H1 (cell line): ENCODE results near the gene DPRX. TPM values are rescaled to one million over a fixed set of nuclear protein-coding genes. Genes with fewer than 3 reads are reported as not detected.
A peak's percentile ranks its signal among the peaks of the same experiment; 100 is the strongest.

Experiments used
- CTCF ChIA-PET: fragments of 300-600 bp; sonication (Branson Sonifier 250); formaldehyde crosslinking; loops from one replicate; lab custom pipeline; 2021; ENCODE audit not compliant: partially characterized antibody; lab: Charles Lee
- POLR2A ChIA-PET: fragments of 300-600 bp; sonication (Branson Sonifier 250); formaldehyde crosslinking; loops from one replicate; lab custom pipeline; 2021; ENCODE audit warnings: inconsistent platforms; ENCODE audit not compliant: partially characterized antibody; lab: Charles Lee
- DNase-seq, 2 experiments: peaks; one replicate each; pipeline versions ENCODE4 v3.0.0 to v3.0.0-alpha.2; 2010 to 2022; ENCODE audit warnings: low spot score in 2 of 2, low read depth in 1 of 2, mixed read lengths in 1 of 2
- FAIRE-seq: peaks from 2 replicates; lab custom pipeline; 2011; peaks lifted over from hg19 to GRCh38; lab: Jason Lieb, UNC
- H2AFZ ChIP-seq: 2 replicates; pipeline ENCODE4 v1.8.1; 2012; ENCODE audit warnings: low read length, inconsistent platforms
- H2AK5ac ChIP-seq: 2 replicates; pipeline ENCODE4 v1.6.1; 2013; ENCODE audit warnings: low read depth, low read length
- H2BK120ac ChIP-seq: replicated peaks from 2 replicates; pipeline ENCODE3; 2013; ENCODE audit warnings: low read depth, low read length, inconsistent platforms
- H2BK12ac ChIP-seq: 2 replicates; pipeline ENCODE4 v1.6.1; 2013; ENCODE audit warnings: low read depth, low read length
- H2BK15ac ChIP-seq: 2 replicates; pipeline ENCODE4 v1.6.1; 2013; ENCODE audit warnings: low read length
- H2BK20ac ChIP-seq: 2 replicates; pipeline ENCODE4 v1.6.1; 2013; ENCODE audit warnings: low read length
- H2BK5ac ChIP-seq: 2 replicates; pipeline ENCODE4 v1.6.1; 2013; ENCODE audit warnings: low read depth, low read length
- H3K14ac ChIP-seq: 2 replicates; pipeline ENCODE4 v1.6.1; 2013; ENCODE audit warnings: inconsistent platforms; ENCODE audit not compliant: insufficient read length
- H3K18ac ChIP-seq: 2 replicates; pipeline ENCODE4 v1.6.1; 2013; ENCODE audit warnings: low read length; ENCODE audit errors: extremely low read depth
- H3K23ac ChIP-seq: 2 replicates; pipeline ENCODE4 v1.6.1; 2013; ENCODE audit warnings: inconsistent platforms; ENCODE audit not compliant: insufficient read length
- H3K23me2 ChIP-seq: 2 replicates; pipeline ENCODE4 v1.6.1; 2013; ENCODE audit warnings: low read depth, low read length
- H3K27ac ChIP-seq: 2 replicates; pipeline ENCODE4 v1.6.1; 2011; ENCODE audit warnings: low read depth, low read length, inconsistent platforms
- H3K27me3 ChIP-seq, 4 experiments: replicated peaks in 1 of 4; 1 replicate in 1 of 4; 2 replicates in 3 of 4; pipeline versions ENCODE4 v1.6.1 to v1.8.1; 2011 to 2013; ENCODE audit warnings: low read length in 3 of 4, mild to moderate bottlenecking in 3 of 4, inconsistent platforms in 2 of 4, mixed read lengths in 2 of 4, moderate library complexity in 1 of 4; ENCODE audit not compliant: control insufficient read depth in 3 of 4, insufficient read depth in 3 of 4; ENCODE audit errors: extremely low read depth in 1 of 4
- H3K36me3 ChIP-seq, 4 experiments: 2 replicates each; pipeline versions ENCODE4 v1.6.1 to v1.8.1; 2011 to 2013; ENCODE audit warnings: mild to moderate bottlenecking in 4 of 4, low read length in 3 of 4, moderate library complexity in 2 of 4, control low read depth in 1 of 4, inconsistent platforms in 1 of 4; ENCODE audit not compliant: insufficient read depth in 4 of 4, control insufficient read depth in 2 of 4
- H3K4ac ChIP-seq: replicated peaks from 2 replicates; pipeline ENCODE3; 2013; ENCODE audit warnings: low read length, low read depth, mixed read lengths, inconsistent platforms; ENCODE audit not compliant: insufficient read length
- H3K4me1 ChIP-seq, 4 experiments: replicated peaks in 1 of 4; 1 replicate in 1 of 4; 2 replicates in 3 of 4; pipeline versions ENCODE4 v1.6.1 to v1.8.1; 2011 to 2013; ENCODE audit warnings: low read length in 3 of 4, inconsistent platforms in 2 of 4, mixed read lengths in 1 of 4; ENCODE audit not compliant: insufficient read depth in 4 of 4, control insufficient read depth in 3 of 4
- H3K4me2 ChIP-seq, 2 experiments: 2 replicates each; pipeline versions ENCODE4 v1.6.1 to v1.8.1; 2011 to 2013; ENCODE audit warnings: low read depth in 2 of 2, low read length in 2 of 2, control low read depth in 1 of 2, inconsistent platforms in 1 of 2, mild to moderate bottlenecking in 1 of 2; ENCODE audit not compliant: insufficient read depth in 1 of 2
- H3K4me3 ChIP-seq, 4 experiments: fragments of 200-600, 300-600 bp in 1 of 4; sonication (generic), shearing (Covaris generic), sonication (Bioruptor Twin) in 1 of 4; 2 replicates each; pipeline versions ENCODE4 v1.5.1 to v1.8.1; 2011 to 2016; ENCODE audit warnings: low read length in 4 of 4, low read depth in 3 of 4, control low read depth in 2 of 4, inconsistent platforms in 2 of 4, mild to moderate bottlenecking in 2 of 4, mixed read lengths in 1 of 4, moderate library complexity in 1 of 4; ENCODE audit not compliant: insufficient read depth in 2 of 4; ENCODE audit errors: extremely low read depth in 1 of 4
- H3K56ac ChIP-seq: replicated peaks from 2 replicates; pipeline ENCODE3; 2013; ENCODE audit warnings: low read depth, mild to moderate bottlenecking, mixed read lengths, low read length, inconsistent platforms; ENCODE audit not compliant: insufficient read length
- H3K79me1 ChIP-seq: 2 replicates; pipeline ENCODE4 v1.6.1; 2013; ENCODE audit warnings: low read depth, low read length, control low read depth
- H3K79me2 ChIP-seq, 2 experiments: 2 replicates each; pipeline versions ENCODE4 v1.6.1 to v1.8.1; 2012 to 2013; ENCODE audit warnings: low read length in 2 of 2, mild to moderate bottlenecking in 2 of 2, inconsistent platforms in 1 of 2; ENCODE audit not compliant: insufficient read depth in 2 of 2, control insufficient read depth in 1 of 2
- H3K9ac ChIP-seq, 4 experiments: replicated peaks in 1 of 4; 1 replicate in 1 of 4; 2 replicates in 3 of 4; pipeline versions ENCODE4 v1.6.1 to v1.8.1; 2011 to 2013; ENCODE audit warnings: low read depth in 3 of 4, low read length in 3 of 4, control low read depth in 2 of 4, mild to moderate bottlenecking in 2 of 4, moderate library complexity in 2 of 4, inconsistent platforms in 1 of 4; ENCODE audit errors: extremely low read depth in 1 of 4
- H3K9me3 ChIP-seq, 2 experiments: 2 replicates each; pipeline versions ENCODE4 v1.6.1 to v1.8.1; 2012 to 2013; ENCODE audit warnings: mild to moderate bottlenecking in 2 of 2, moderate library complexity in 2 of 2, control low read depth in 1 of 2, inconsistent platforms in 1 of 2, low read depth in 1 of 2, low read length in 1 of 2, mixed read lengths in 1 of 2; ENCODE audit not compliant: insufficient read depth in 2 of 2
- H4K20me1 ChIP-seq, 2 experiments: replicated peaks in 1 of 2; 2 replicates each; pipeline versions ENCODE3 to v1.8.1; 2011 to 2013; ENCODE audit warnings: inconsistent platforms in 2 of 2, low read length in 2 of 2, mild to moderate bottlenecking in 1 of 2; ENCODE audit not compliant: insufficient read depth in 2 of 2, control insufficient read depth in 1 of 2
- H4K5ac ChIP-seq: 2 replicates; pipeline ENCODE4 v1.6.1; 2013; ENCODE audit warnings: low read length, low read depth, mixed read lengths, inconsistent platforms; ENCODE audit not compliant: insufficient read length
- H4K8ac ChIP-seq: 2 replicates; pipeline ENCODE4 v1.8.0; 2013; ENCODE audit warnings: mild to moderate bottlenecking, moderate library complexity, low read length, inconsistent platforms; ENCODE audit not compliant: insufficient read depth; ENCODE audit errors: extremely low read depth
- H4K91ac ChIP-seq: replicated peaks from 2 replicates; pipeline ENCODE3; 2013; ENCODE audit warnings: low read length, mixed read lengths, inconsistent platforms; ENCODE audit not compliant: insufficient read length
- ASH2L ChIP-seq: fragments of 200-600, 300-600 bp; sonication (generic); IDR thresholded peaks from one replicate; pipeline ENCODE4 v1.7.1; 2017; ENCODE audit warnings: low read length
- BRCA1 ChIP-seq: IDR thresholded peaks from 2 replicates; pipeline ENCODE4 v1.6.1; 2012; ENCODE audit warnings: low read depth, low read length, improper control_type of control experiment
- FOSL1 ChIP-seq: IDR thresholded peaks from 2 replicates; pipeline ENCODE4 v1.6.1; 2011; ENCODE audit warnings: mild to moderate bottlenecking, low read depth, low read length, moderate library complexity; ENCODE audit not compliant: insufficient read depth
- HDAC2 ChIP-seq, 2 experiments: fragments of 300-600 bp in 1 of 2; sonication (generic) in 1 of 2; IDR thresholded peaks; 2 replicates each; pipeline ENCODE4 v1.6.1; 2011 to 2012; ENCODE audit warnings: low read depth in 2 of 2, low read length in 2 of 2, mild to moderate bottlenecking in 2 of 2, moderate library complexity in 2 of 2, borderline replicate concordance in 1 of 2, inconsistent platforms in 1 of 2
- RAD21 ChIP-seq, 2 experiments: IDR thresholded peaks in 1 of 2; conservative IDR thresholded peaks in 1 of 2; 2 replicates each; pipeline ENCODE4 v1.6.1; 2011; ENCODE audit warnings: low read depth in 2 of 2, low read length in 2 of 2, improper control_type of control experiment in 1 of 2, inconsistent platforms in 1 of 2, mild to moderate bottlenecking in 1 of 2, moderate library complexity in 1 of 2
- RBBP5 ChIP-seq: IDR thresholded peaks from 2 replicates; pipeline ENCODE4 v1.7.1; 2012; ENCODE audit warnings: low read depth, mild to moderate bottlenecking, inconsistent platforms, low read length, moderate library complexity, borderline replicate concordance
- SIN3A ChIP-seq, 2 experiments: IDR thresholded peaks in 1 of 2; conservative IDR thresholded peaks in 1 of 2; 2 replicates each; pipeline ENCODE4 v1.6.1; 2011 to 2012; ENCODE audit warnings: low read length in 2 of 2, improper control_type of control experiment in 1 of 2, low read depth in 1 of 2, mild to moderate bottlenecking in 1 of 2
- SP1 ChIP-seq: IDR thresholded peaks from 2 replicates; pipeline ENCODE4 v1.6.1; 2011; ENCODE audit warnings: low read depth, low read length
- SP2 ChIP-seq: IDR thresholded peaks from 2 replicates; pipeline ENCODE4 v1.6.1; 2012; ENCODE audit warnings: mild to moderate bottlenecking, low read length, inconsistent platforms
- SP4 ChIP-seq: IDR thresholded peaks from 2 replicates; pipeline ENCODE4 v1.6.1; 2012; ENCODE audit warnings: low read length, inconsistent platforms
- USF2 ChIP-seq: IDR thresholded peaks from 2 replicates; pipeline ENCODE4 v1.6.1; 2011; ENCODE audit warnings: low read length, improper control_type of control experiment
- ZNF274 ChIP-seq: IDR thresholded peaks from 2 replicates; pipeline ENCODE4 v1.7.0; 2012; ENCODE audit warnings: low read length, borderline replicate concordance; ENCODE audit errors: extremely low read depth
- WGBS, 2 experiments: shearing (Covaris generic) in 1 of 2; methylation state at CpG; one replicate each; pipeline versions ENCODE4 v1.1.6 to v1.1.7; 2013 to 2015; ENCODE audit warnings: low lambda C conversion rate in 2 of 2, mixed read lengths in 2 of 2, inconsistent platforms in 1 of 2, low coverage in 1 of 2, missing lambda C conversion rate in 1 of 2; ENCODE audit not compliant: insufficient replicate concordance in 2 of 2, insufficient coverage in 1 of 2, insufficient read length in 1 of 2; ENCODE audit errors: extremely low coverage in 1 of 2, missing lambda C conversion rate in 1 of 2; 5-methylcytosine and 5-hydroxymethylcytosine counted together
- polyA plus RNA-seq, 7 experiments: library from polyadenylated mRNA; depleted of rRNA in 3 of 7; stranded (reverse) in 5 of 7; unstranded in 2 of 7; fragments of >200 nt in 5 of 7; fragments of 200-250 nt in 2 of 7; gene quantifications; 1 replicate in 5 of 7; 2 replicates in 1 of 7; 4 replicates in 1 of 7; pipeline versions ENCODE4 v1.2.1 to v1.2.3, GENCODE V29; 2011 to 2013; ENCODE audit warnings: missing spikeins in 2 of 7, mixed read lengths in 2 of 7
- total RNA-seq: library from RNA; stranded (reverse); fragmentation: NEBNext Ultra II Directional; extraction: Animal tissue kit (Norgen Biotek cat#: 25700); gene quantifications from 2 replicates; pipeline ENCODE4 v1.2.1, GENCODE V29; 2021

DPRX gene
- total and polyA plus RNA-seq, 2 of the 8 experiments (the other 6 are each of a cell fraction or from before 2014, with no cell fraction given), result not detected

DNA sequence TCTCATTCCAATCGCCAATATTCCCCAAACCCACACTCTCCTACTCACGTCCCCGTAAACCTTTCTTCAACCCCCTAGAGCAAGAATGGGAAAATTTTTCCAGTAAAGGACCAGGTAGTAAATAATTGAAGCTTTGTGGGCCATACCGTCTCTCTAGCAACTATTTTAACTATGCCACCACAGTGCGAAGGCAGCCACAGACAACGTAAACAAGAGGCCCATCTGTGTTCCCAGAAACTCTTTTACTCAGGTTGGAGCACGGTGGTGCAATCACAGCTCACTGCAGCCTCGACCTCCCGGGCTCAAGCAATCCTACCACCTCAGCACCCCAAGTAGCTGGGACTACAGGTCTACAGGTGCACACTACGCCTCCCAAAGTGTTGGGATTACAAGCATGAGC lies 3.0 kb downstream of the DPRX start:
- no peak overlapping the region for H3K18ac ChIP-seq
- H2BK120ac ChIP-seq, result peak overlapping the region; percentile 53
- H2BK20ac ChIP-seq, result no peak overlapping the region
- 89% methylated on average over 10 of the region's 10 CpGs; no CpG with 5 or more reads in 1 of the 2 experiments for WGBS, 2 experiments
- no peak overlapping the region for H3K4me3 ChIP-seq
- ChIA-PET CTCF (interaction anchor here (0.6 to 1.5 kb wide), 4 partner anchors 33 to 158 kb away, joined by 3 to 4 read pairs (median 3); no protein-coding TSS in a partner anchor), POLR2A (interaction anchor here (0.9 to 1.6 kb wide), 3 partner anchors 11 to 39 kb away, joined by 3 to 4 read pairs (median 3); no protein-coding TSS in a partner anchor)
- no peaks in the 10 kb centered on the region for H3K9me3 ChIP-seq
- no peak overlapping the region for H3K56ac ChIP-seq
- H3K14ac ChIP-seq, result no peak overlapping the region
- no peaks in the 10 kb centered on the region for H3K23me2 ChIP-seq
- no peaks in the 10 kb centered on the region for H3K36me3 ChIP-seq
- no peaks in the 10 kb centered on the region for H4K20me1 ChIP-seq
- no peak overlapping the region for H3K4me2 ChIP-seq
- DNase-seq (no peak), FAIRE-seq (no peak)
- no peak overlapping the region for H2BK15ac ChIP-seq
- H3K79me1 ChIP-seq, result no peaks in the 10 kb centered on the region
- no peak overlapping the region for H4K91ac ChIP-seq
- no peaks in the 10 kb centered on the region for H3K27me3 ChIP-seq
- no peak overlapping the region for H3K4ac ChIP-seq
- H4K5ac ChIP-seq, result no peak overlapping the region
- no peak overlapping the region for H3K9ac ChIP-seq
- peak overlapping the region; percentile 65; the same call in 1 of the 2 replicates for H2AFZ ChIP-seq
- no peak overlapping the region for H4K8ac ChIP-seq
- H3K4me1 ChIP-seq, result peaks cover 0 to 2% (median 0%) of the 10 kb centered on the region in 4 experiments; a peak in 1 of 7 replicates
- no peak overlapping the region for H2AK5ac ChIP-seq
- no peaks in the 10 kb centered on the region for H3K79me2 ChIP-seq
- H2BK5ac ChIP-seq, result no peak overlapping the region
- H3K27ac ChIP-seq, result no peak overlapping the region
- H2BK12ac ChIP-seq, result no peak overlapping the region
- H3K23ac ChIP-seq, result no peak overlapping the region
- TF ChIP-seq ZNF274, result no peak
- TF ChIP-seq SP1, result no peak
- TF ChIP-seq BRCA1, result no peak
- no peak for TF ChIP-seq SP4
- no peak for TF ChIP-seq SIN3A (conservative IDR thresholded peaks at IDR 0.05 in 1 of 2, IDR thresholded peaks at IDR 0.05 in 1 of 2; ENCODE audit: low read depth in 1 of 2, low read length in 2 of 2)
- no peak for TF ChIP-seq SP2
- no peak for TF ChIP-seq RBBP5
- no peak for TF ChIP-seq USF2
- TF ChIP-seq ASH2L, result no peak
- TF ChIP-seq RAD21 (IDR thresholded peaks at IDR 0.05 in 1 of 2, conservative IDR thresholded peaks at IDR 0.05 in 1 of 2; ENCODE audit: low read depth in 2 of 2, low read length in 2 of 2), result no peak
- TF ChIP-seq HDAC2 (IDR thresholded peaks at IDR 0.05; ENCODE audit: borderline replicate concordance in 1 of 2, low read depth in 2 of 2, low read length in 2 of 2), result no peak
- TF ChIP-seq FOSL1, result no peak
